GM12891 (cell line): ENCODE data around the gene XCR1.
"Not testable (repeated sequence)": the region's sequence is repeated elsewhere in the genome, so short reads cannot be mapped to it uniquely, and the experiment has no call there.

Experiments
- DNase-seq: peaks from one replicate; pipeline ENCODE4 v3.0.0; 2011; ENCODE audit warnings: low spot score; ENCODE audit not compliant: insufficient read length
- FAIRE-seq: peaks from 2 replicates; lab custom pipeline; 2011; peaks lifted over from hg19 to GRCh38; lab: Jason Lieb, UNC
- PAX5 ChIP-seq: IDR thresholded peaks from 2 replicates; pipeline ENCODE4 v1.6.1; 2011; ENCODE audit warnings: low read length, moderate library complexity, mild to moderate bottlenecking; ENCODE audit not compliant: insufficient read depth, severe bottlenecking
- POLR2A ChIP-seq: IDR thresholded peaks from 2 replicates; pipeline ENCODE4 v1.6.1; 2011; ENCODE audit warnings: low read depth, low read length, control low read depth
- POLR2AphosphoS5 ChIP-seq: IDR thresholded peaks from 2 replicates; pipeline ENCODE4 v1.6.1; 2011; ENCODE audit warnings: low read depth, low read length, control low read depth
- POU2F2 ChIP-seq: IDR thresholded peaks from 2 replicates; pipeline ENCODE4 v1.6.1; 2011; ENCODE audit warnings: low read depth, mild to moderate bottlenecking, control low read depth, low read length, moderate library complexity
- SPI1 ChIP-seq: IDR thresholded peaks from 2 replicates; pipeline ENCODE4 v1.6.1; 2011; ENCODE audit warnings: low read depth, low read length, control low read depth
- TAF1 ChIP-seq: IDR thresholded peaks from 2 replicates; pipeline ENCODE4 v1.6.1; 2011; ENCODE audit warnings: low read depth, low read length, control low read depth

XCR1 gene

GRCh38 chr3:46038916-46039315, 11.6 kb upstream of the XCR1 start:
- no peak for TF ChIP-seq POLR2A
- TF ChIP-seq SPI1 = no peak
- no peak for TF ChIP-seq POU2F2
- TF ChIP-seq TAF1 = no peak
- no peak for TF ChIP-seq PAX5
- TF ChIP-seq POLR2AphosphoS5 = no peak
- no peak for FAIRE-seq
- DNase-seq = no peak

GRCh38 chr3:46038071-46038470, 10.8 kb upstream of the XCR1 start:
- not testable (repeated sequence) for DNase-seq, FAIRE-seq

GRCh38 chr3:46036191-46036590, 8.9 kb upstream of the XCR1 start:
- FAIRE-seq = no peak
- no peak for DNase-seq
- TF ChIP-seq SPI1 (no peak), PAX5 (no peak), POU2F2 (no peak), POLR2AphosphoS5 (no peak), POLR2A (no peak), TAF1 (no peak)

- FAIRE-seq (no peak), DNase-seq (no peak)
- TF ChIP-seq SPI1 (no peak), POLR2AphosphoS5 (no peak), POLR2A (no peak)
Measured at GRCh38 chr3:46031747-46032146, 4.5 kb upstream of the XCR1 start.

- DNase-seq = no peak
- TF ChIP-seq POLR2AphosphoS5 (no peak), PAX5 (no peak), POLR2A (no peak), POU2F2 (no peak), SPI1 (no peak), TAF1 (no peak)
- no peak for FAIRE-seq
Measured at GRCh38 chr3:46031269-46031668, 4.0 kb upstream of the XCR1 start.

- TF ChIP-seq POU2F2 (no peak), TAF1 (no peak), POLR2A (no peak), SPI1 (no peak), POLR2AphosphoS5 (no peak), PAX5 (no peak)
- FAIRE-seq (no peak), DNase-seq (no peak)
Measured at GRCh38 chr3:46030626-46031025, 3.3 kb upstream of the XCR1 start.

- no peak for DNase-seq
- no peak for FAIRE-seq
- TF ChIP-seq TAF1 = no peak
- no peak for TF ChIP-seq PAX5
- peak; percentile 93 for TF ChIP-seq SPI1
- no peak for TF ChIP-seq POLR2AphosphoS5
Measured at GRCh38 chr3:46029953-46030543, 2.8 kb upstream of the XCR1 start.

GRCh38 chr3:46027736-46028397, 584 bp upstream of the XCR1 start:
- TF ChIP-seq POU2F2 (no peak), TAF1 (no peak), SPI1 (no peak), PAX5 (no peak), POLR2A (no peak), POLR2AphosphoS5 (no peak)
- FAIRE-seq = no peak
- no peak for DNase-seq

GRCh38 chr3:46025139-46025538, 2.1 kb downstream of the XCR1 start:
- no peak for DNase-seq

GRCh38 chr3:46024131-46024530, 3.2 kb downstream of the XCR1 start:
- DNase-seq (no peak), FAIRE-seq (no peak)
- TF ChIP-seq SPI1 (no peak), POLR2A (no peak), POU2F2 (no peak), PAX5 (no peak), POLR2AphosphoS5 (no peak), TAF1 (no peak)

More at GRCh38 chr3:46025139-46025538, 2.1 kb downstream of the XCR1 start:
- TF ChIP-seq POU2F2 (no peak), POLR2A (no peak), TAF1 (no peak), SPI1 (no peak), POLR2AphosphoS5 (no peak), PAX5 (no peak)
- no peak for FAIRE-seq
